ENCODE measurements around the gene MGAT4B. TPM values are rescaled to one million over a fixed set of nuclear protein-coding genes. Genes with fewer than 3 reads are reported as not detected.

The MGAT4B gene
- polyA plus RNA-seq, 2 of the 4 experiments (the other 2 are of a cell fraction), result 57.4 to 166 TPM

- DNase-seq (ENCODE audit: low read depth in 1 of 2, low spot score in 1 of 2) (peak in 1 of 2 experiments; percentile 89), ATAC-seq (peak; percentile 45 to 50), FAIRE-seq (no peak)
- peak overlapping the region; percentile 96 for H3K4me2 ChIP-seq
- 31% methylated on average over 9 of the region's 26 CpGs for WGBS (ENCODE audit: missing lambda C conversion rate)
- TF ChIP-seq NFE2L2 (conservative IDR thresholded peaks at IDR 0.05; ENCODE audit: low read length), result peak; percentile 87
- TF ChIP-seq FOXS1 (CRISPR knock-in tag; IDR thresholded peaks at IDR 0.05), result peak; percentile 95
- peak; percentile 87; the same call in 1 of the 2 replicates for TF ChIP-seq HOXA7 (CRISPR knock-in tag; IDR thresholded peaks at IDR 0.05)
- TF ChIP-seq PBX3 (IDR thresholded peaks at IDR 0.05), result no peak
- no peak; the same call in none of the 2 replicates for TF ChIP-seq FOSB (CRISPR knock-in tag; IDR thresholded peaks at IDR 0.05)
- TF ChIP-seq JUNB (IDR thresholded peaks at IDR 0.05), result peak; percentile 9; the same call in 1 of the 2 replicates
- peak; percentile 33; the same call in 1 of the 2 replicates for TF ChIP-seq RARB (CRISPR knock-in tag; IDR thresholded peaks at IDR 0.05)
- peak; percentile 96 for TF ChIP-seq ZNF302 (CRISPR knock-in tag; IDR thresholded peaks at IDR 0.05)
- peak; percentile 35 to 59; a peak in 4 of 5 replicates for TF ChIP-seq JUN (IDR thresholded peaks at IDR 0.05)
- peak in 1 of 2 experiments; percentile 26; a peak in 2 of 5 replicates for TF ChIP-seq EP300 (IDR thresholded peaks at IDR 0.05)
- peak; percentile 96 for TF ChIP-seq ZSCAN20 (CRISPR knock-in tag; IDR thresholded peaks at IDR 0.05)
- no peak for TF ChIP-seq CEBPB (IDR thresholded peaks at IDR 0.05)
- TF ChIP-seq CHD2 (IDR thresholded peaks at IDR 0.05; ENCODE audit: low read length, partially characterized antibody), result no peak
- peak; percentile 99 for TF ChIP-seq MAX (IDR thresholded peaks at IDR 0.05)
- peak; percentile 80; the same call in 1 of the 2 replicates for TF ChIP-seq HMGXB4 (CRISPR knock-in tag; IDR thresholded peaks at IDR 0.05; ENCODE audit: borderline replicate concordance)
- TF ChIP-seq EHF (CRISPR knock-in tag; IDR thresholded peaks at IDR 0.05), result peak; percentile 95
- TF ChIP-seq TFCP2L1 (CRISPR knock-in tag; IDR thresholded peaks at IDR 0.05), result peak; percentile 94
- no peak for TF ChIP-seq GATA3 (IDR thresholded peaks at IDR 0.05; ENCODE audit: borderline replicate concordance)
- TF ChIP-seq HOXB13 (CRISPR knock-in tag; IDR thresholded peaks at IDR 0.05; ENCODE audit: low read depth), result peak; percentile 98
- no peak for TF ChIP-seq CBX2 (IDR thresholded peaks at IDR 0.05; ENCODE audit: borderline replicate concordance, low read depth)
- TF ChIP-seq ATOH8 (CRISPR knock-in tag; IDR thresholded peaks at IDR 0.05; ENCODE audit: low read depth), result peak; percentile 99
- TF ChIP-seq POLR2AphosphoS2 (conservative IDR thresholded peaks at IDR 0.05; ENCODE audit: low read length), result no peak
- peak; percentile 94 for TF ChIP-seq E2F6 (IDR thresholded peaks at IDR 0.05; ENCODE audit: borderline replicate concordance, low read depth)
- peak; percentile 95 for TF ChIP-seq HOXB5 (CRISPR knock-in tag; IDR thresholded peaks at IDR 0.05)
- TF ChIP-seq USF2 (IDR thresholded peaks at IDR 0.05), result peak; percentile 64
- TF ChIP-seq NPAS2 (CRISPR knock-in tag; IDR thresholded peaks at IDR 0.05; ENCODE audit: borderline replicate concordance), result peak; percentile 80
- peak; percentile 97 for TF ChIP-seq TP53 (CRISPR knock-in tag; IDR thresholded peaks at IDR 0.05)
- TF ChIP-seq MYC (IDR thresholded peaks at IDR 0.05; ENCODE audit: borderline replicate concordance, low read length), result peak; percentile 71; the same call in 1 of the 2 replicates
- TF ChIP-seq HEYL (CRISPR knock-in tag; IDR thresholded peaks at IDR 0.05), result peak; percentile 96
- TF ChIP-seq FOSL2 (IDR thresholded peaks at IDR 0.05), result peak; percentile 1; the same call in 1 of the 2 replicates
- TF ChIP-seq FOSL2 (CRISPR knock-in tag; IDR thresholded peaks at IDR 0.05), result peak; percentile 69
- TF ChIP-seq SMC3 (IDR thresholded peaks at IDR 0.05), result no peak
- peak; percentile 97 for TF ChIP-seq MAFK (IDR thresholded peaks at IDR 0.05; ENCODE audit: partially characterized antibody)
- H3K4me3 ChIP-seq, result no peak overlapping the region; the same call in 2 of the 3 replicates
- ChIA-PET POLR2A (interaction anchor here (0.9 to 2.3 kb wide), 8 partner anchors 8 to 196 kb away, joined by 4 to 20 read pairs (median 4); partner anchors contain the start of genes HNRNPH1 and MRNIP), CTCF (interaction anchor here (0.6 to 4.8 kb wide), 6 partner anchors 16 to 124 kb away, joined by 3 to 27 read pairs (median 6); no protein-coding TSS in a partner anchor)
- peaks cover 50% of the 10 kb centered on the region for H3K4me1 ChIP-seq
- no peaks in the 10 kb centered on the region for H3K9me3 ChIP-seq
- H3K27ac ChIP-seq, result peak overlapping the region; percentile 95 to 98
These were observed 12.8 kb upstream of the MGAT4B start for GRCh38 chr5:179819296-179820126.
